SU-DHL-6 (cell line): ENCODE results near the gene TRAPPC10.

Source experiments
- H2AFZ ChIP-seq: fragments of 200-600 bp; sonication (generic); 2 replicates; pipeline ENCODE4 v1.6.1; 2014; ENCODE audit warnings: low read depth, mild to moderate bottlenecking, moderate library complexity, mixed read lengths, antibody characterized with exemption, low read length; ENCODE audit not compliant: severe bottlenecking
- H3F3A ChIP-seq: fragments of 200-600 bp; shearing (Covaris generic); 2 replicates; pipeline ENCODE4 v1.6.0; 2016; ENCODE audit warnings: antibody characterized with exemption, mild to moderate bottlenecking; ENCODE audit not compliant: insufficient read depth
- H3K27ac ChIP-seq: fragments of 200-600 bp; sonication (generic); 2 replicates; pipeline ENCODE4 v1.5.1; 2016; ENCODE audit warnings: low read depth, mild to moderate bottlenecking, low read length, moderate library complexity, mixed read lengths
- H3K27me3 ChIP-seq: fragments of 200-600 bp; sonication (generic), shearing (Covaris generic); 2 replicates; pipeline ENCODE4 v1.6.0; 2014; ENCODE audit warnings: mild to moderate bottlenecking, low read length
- H3K36me3 ChIP-seq: fragments of 200-600 bp; sonication (generic); 2 replicates; pipeline ENCODE4 v1.6.1; 2014; ENCODE audit warnings: mild to moderate bottlenecking, low read length, mixed read lengths
- H3K4me2 ChIP-seq: fragments of 300-600, 200-600 bp; shearing (Covaris generic), sonication (generic); 2 replicates; pipeline ENCODE4 v1.6.0; 2014; ENCODE audit warnings: low read length, low read depth, mild to moderate bottlenecking; ENCODE audit not compliant: poor library complexity, severe bottlenecking
- H3K4me3 ChIP-seq: fragments of 200-600 bp; sonication (generic); 2 replicates; pipeline ENCODE4 v1.5.1; 2014; ENCODE audit warnings: antibody characterized with exemption, low read length, mild to moderate bottlenecking, mixed read lengths; ENCODE audit not compliant: insufficient read depth, poor library complexity, severe bottlenecking
- H3K79me2 ChIP-seq: fragments of 200-600 bp; sonication (generic); 2 replicates; pipeline ENCODE4 v1.6.1; 2014; ENCODE audit warnings: mild to moderate bottlenecking, low read length, moderate library complexity; ENCODE audit not compliant: insufficient read depth
- H3K9ac ChIP-seq: fragments of 200-600 bp; sonication (generic); 2 replicates; pipeline ENCODE4 v1.7.0; 2014; ENCODE audit warnings: mild to moderate bottlenecking, low read length
- H3K9me2 ChIP-seq: fragments of 200-600 bp; sonication (generic); replicated peaks from 2 replicates; pipeline ENCODE4 v1.6.1; 2014; ENCODE audit warnings: low read length; ENCODE audit not compliant: insufficient read depth
- H3K9me3 ChIP-seq: fragments of 200-600 bp; sonication (generic); 2 replicates; pipeline ENCODE4 v1.6.1; 2014; ENCODE audit warnings: low read length, mixed read lengths; ENCODE audit not compliant: insufficient read depth
- H4K20me1 ChIP-seq: fragments of 200-600 bp; sonication (generic); 2 replicates; pipeline ENCODE4 v1.6.1; 2014; ENCODE audit warnings: low read depth, mild to moderate bottlenecking, antibody characterized with exemption, low read length, moderate library complexity, mixed read lengths
- CTCF ChIP-seq: fragments of 200-600 bp; sonication (generic); IDR thresholded peaks from one replicate; pipeline ENCODE4 v1.5.1; 2017; ENCODE audit warnings: antibody characterized with exemption, mild to moderate bottlenecking, low read length, moderate library complexity; ENCODE audit not compliant: insufficient read depth, poor library complexity, severe bottlenecking
- EZH2phosphoT487 ChIP-seq: fragments of 200-600 bp; sonication (generic), shearing (Covaris generic); conservative IDR thresholded peaks from 2 replicates; pipeline ENCODE4 v1.6.1; 2018; ENCODE audit warnings: mild to moderate bottlenecking, antibody characterized with exemption, low read length, moderate library complexity, mixed read lengths

Gene TRAPPC10

GRCh38 chr21:43975469-43976098, 36.5 kb upstream of the TRAPPC10 start:
- Histone ChIP-seq H3F3A (no peaks in the 10 kb centered on the region), H2AFZ (no peak overlapping the region), H3K4me3 (no peak overlapping the region), H3K27me3 (no peaks in the 10 kb centered on the region), H3K36me3 (no peaks in the 10 kb centered on the region), H3K27ac (no peak overlapping the region), H3K4me2 (no peak overlapping the region), H3K9ac (no peak overlapping the region), H3K9me2 (no peaks in the 10 kb centered on the region), H4K20me1 (no peaks in the 10 kb centered on the region), H3K79me2 (no peaks in the 10 kb centered on the region), H3K9me3 (no peaks in the 10 kb centered on the region)
- TF ChIP-seq CTCF (peak; percentile 89), EZH2phosphoT487 (no peak)

DNA sequence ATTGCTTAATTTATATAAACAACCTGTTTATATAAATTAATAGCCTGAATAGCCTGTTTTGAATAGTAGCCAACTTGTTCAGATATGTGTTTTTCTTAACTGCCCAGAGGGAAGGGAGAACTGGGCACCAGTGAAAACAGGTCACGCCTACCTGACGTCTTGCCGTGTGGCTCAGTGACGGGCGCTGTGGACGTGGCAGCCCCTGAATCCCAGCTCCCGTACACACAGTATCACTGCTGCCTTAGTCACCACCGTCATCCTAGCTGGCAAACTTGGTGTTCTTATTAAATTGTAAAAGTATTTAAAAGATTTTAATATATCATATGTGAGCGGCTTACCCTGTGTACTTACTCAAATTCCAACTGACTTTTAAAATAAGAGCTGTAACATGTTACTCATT, 35.4 kb upstream of the TRAPPC10 start:
- no peaks in the 10 kb centered on the region for H4K20me1 ChIP-seq
- H3K79me2 ChIP-seq = no peaks in the 10 kb centered on the region
- H3K27me3 ChIP-seq = no peaks in the 10 kb centered on the region
- H3K9ac ChIP-seq = no peak overlapping the region
- H3K36me3 ChIP-seq = no peaks in the 10 kb centered on the region
- H3K4me2 ChIP-seq = no peak overlapping the region
- no peak for TF ChIP-seq EZH2phosphoT487
- TF ChIP-seq CTCF = no peak
- no peaks in the 10 kb centered on the region for H3K9me3 ChIP-seq
- H3K9me2 ChIP-seq = no peaks in the 10 kb centered on the region
- no peak overlapping the region for H3K27ac ChIP-seq
- H2AFZ ChIP-seq = no peak overlapping the region
- H3K4me3 ChIP-seq = no peak overlapping the region
- H3F3A ChIP-seq = no peaks in the 10 kb centered on the region

GRCh38 chr21:43978060-43978459, 34.0 kb upstream of the TRAPPC10 start:
- Histone ChIP-seq H3K36me3 (no peaks in the 10 kb centered on the region), H3K27ac (no peak overlapping the region)

More at GRCh38 chr21:43978060-43978459, 34.0 kb upstream of the TRAPPC10 start:
- no peaks in the 10 kb centered on the region for H4K20me1 ChIP-seq
- H3K9me3 ChIP-seq = no peaks in the 10 kb centered on the region
- H3K4me3 ChIP-seq = no peak overlapping the region
- no peak overlapping the region for H2AFZ ChIP-seq
- no peak for TF ChIP-seq EZH2phosphoT487
- TF ChIP-seq CTCF = no peak
- H3F3A ChIP-seq = no peaks in the 10 kb centered on the region
- no peaks in the 10 kb centered on the region for H3K9me2 ChIP-seq
- no peak overlapping the region for H3K4me2 ChIP-seq
- H3K79me2 ChIP-seq = no peaks in the 10 kb centered on the region
- no peaks in the 10 kb centered on the region for H3K27me3 ChIP-seq
- H3K9ac ChIP-seq = no peak overlapping the region
